ENCODE data around the gene NUP210L.

- TF ChIP-seq CTCF (conservative IDR thresholded peaks at IDR 0.05; ENCODE audit: low read depth in 2 of 2) (no peak), REST (IDR thresholded peaks at IDR 0.05; ENCODE audit: unreplicated experiment) (no peak), POLR2AphosphoS5 (IDR thresholded peaks at IDR 0.05; ENCODE audit: low read depth) (no peak), EZH2 (IDR thresholded peaks at IDR 0.05; ENCODE audit: low read depth, unreplicated experiment) (no peak), JUNB (IDR thresholded peaks at IDR 0.05; ENCODE audit: unreplicated experiment) (no peak), CREB1 (CRISPR knock-in tag; IDR thresholded peaks at IDR 0.05; ENCODE audit: low read depth) (no peak), EZH2phosphoT487 (IDR thresholded peaks at IDR 0.05; ENCODE audit: unreplicated experiment) (no peak)
Measured at GRCh38 chr1:154178911-154179811, 24.3 kb upstream of the NUP210L start.
